ENCODE measurements around the gene FOXL2. TPM values are rescaled to one million over a fixed set of nuclear protein-coding genes. Genes with fewer than 3 reads are reported as not detected.

The FOXL2 gene
- total and polyA plus RNA-seq, 2 of the 13 experiments (the other 11 are each of a cell fraction or from before 2014, with no cell fraction given) = not detected

- no peak for TF ChIP-seq ZNF30 (CRISPR knock-in tag; IDR thresholded peaks at IDR 0.05)
- TF ChIP-seq ZMYM4 (CRISPR knock-in tag; IDR thresholded peaks at IDR 0.05) = peak; percentile 72
- TF ChIP-seq TCF12 (IDR thresholded peaks at IDR 0.05) = no peak
- 0 out of 2 replicates have a peak, but pooled peaks have one; percentile 8 for TF ChIP-seq TCF12 (CRISPR knock-in tag; IDR thresholded peaks at IDR 0.05)
- TF ChIP-seq ISX (CRISPR knock-in tag; conservative IDR thresholded peaks at IDR 0.05) = no peak
- TF ChIP-seq DZIP1 (CRISPR knock-in tag; IDR thresholded peaks at IDR 0.05) = 0 out of 2 replicates have a peak, but pooled peaks have one; percentile 78
- TF ChIP-seq POGK (CRISPR knock-in tag; conservative IDR thresholded peaks at IDR 0.05) = no peak
- 0 out of 2 replicates have a peak, but pooled peaks have one; percentile 57 for TF ChIP-seq ZFP37 (CRISPR knock-in tag; IDR thresholded peaks at IDR 0.05; ENCODE audit: borderline replicate concordance)
- TF ChIP-seq CERS6 (CRISPR knock-in tag; IDR thresholded peaks at IDR 0.05) = 0 out of 2 replicates have a peak, but pooled peaks have one; percentile 9
- TF ChIP-seq GMEB2 (CRISPR knock-in tag; IDR thresholded peaks at IDR 0.05; ENCODE audit: low read depth) = no peak
- no peak for TF ChIP-seq U2AF2 (IDR thresholded peaks at IDR 0.05; ENCODE audit: low read depth, low read length)
- peak; percentile 61; the same call in 1 of the 2 replicates for TF ChIP-seq MAZ (IDR thresholded peaks at IDR 0.05; ENCODE audit: borderline replicate concordance, low read depth, low read length)
- TF ChIP-seq MAZ (CRISPR knock-in tag; IDR thresholded peaks at IDR 0.05; ENCODE audit: low read depth) = peak; percentile 78
- TF ChIP-seq MYPOP (CRISPR knock-in tag; IDR thresholded peaks at IDR 0.05) = peak; percentile 45
- no peak for TF ChIP-seq ZFP82 (CRISPR knock-in tag; IDR thresholded peaks at IDR 0.05; ENCODE audit: borderline replicate concordance)
- TF ChIP-seq SMARCC2 (IDR thresholded peaks at IDR 0.05) = no peak
- TF ChIP-seq ZNF558 (CRISPR knock-in tag; IDR thresholded peaks at IDR 0.05; ENCODE audit: borderline replicate concordance) = peak; percentile 72; the same call in 1 of the 2 replicates
- TF ChIP-seq EP300 (IDR thresholded peaks at IDR 0.05; ENCODE audit: low read depth in 2 of 2, low read length in 2 of 2) = no peak
- no peak for TF ChIP-seq EP300 (CRISPR knock-in tag; IDR thresholded peaks at IDR 0.05; ENCODE audit: borderline replicate concordance)
- TF ChIP-seq MTA3 (CRISPR knock-in tag; IDR thresholded peaks at IDR 0.05) = no peak
These were observed 31.1 kb downstream of the FOXL2 start (continued) for GRCh38 chr3:138915503-138916498.
